ENCODE data around the gene SYNPO2. TPM values are rescaled to one million over a fixed set of nuclear protein-coding genes. Genes with fewer than 3 reads are reported as not detected.

Gene SYNPO2
- total RNA-seq, 6 experiments from 2014 or later: 2.7 to 11.2 (median 8.2) TPM

GRCh38 chr4:118968005-118968404 is 79.4 kb downstream of the SYNPO2 start:
- H3K9me3 ChIP-seq: no peaks in the 10 kb centered on the region

GRCh38 chr4:118968813-118969212 is 80.2 kb downstream of the SYNPO2 start:
- DNase-seq: no peak

More at GRCh38 chr4:118968005-118968404, 79.4 kb downstream of the SYNPO2 start:
- Histone ChIP-seq H3K27me3 (no peaks in the 10 kb centered on the region), H3K36me3 (no peaks in the 10 kb centered on the region), H3K27ac (peak overlapping the region in 2 of 3 donors; percentile 53 to 54), H3K4me1 (peaks cover 0 to 9% (median 2%) of the 10 kb centered on the region in 4 donors), H3K4me3 (no peak overlapping the region)
- ATAC-seq: peak; percentile 73 to 81 (median 77)
- intact Hi-C loops (cut with DNase I): no loop called here
- WGBS (ENCODE audit: insufficient coverage, low coverage, low lambda C conversion rate, missing lambda C conversion rate): 9% methylated on average over 1 of the region's 1 CpG
- no peak for TF ChIP-seq CTCF (IDR thresholded peaks at IDR 0.05)
- no peak for TF ChIP-seq POLR2A (IDR thresholded peaks at IDR 0.05)
- DNase-seq: peak in 1 of 3 donors; percentile 48

DNA sequence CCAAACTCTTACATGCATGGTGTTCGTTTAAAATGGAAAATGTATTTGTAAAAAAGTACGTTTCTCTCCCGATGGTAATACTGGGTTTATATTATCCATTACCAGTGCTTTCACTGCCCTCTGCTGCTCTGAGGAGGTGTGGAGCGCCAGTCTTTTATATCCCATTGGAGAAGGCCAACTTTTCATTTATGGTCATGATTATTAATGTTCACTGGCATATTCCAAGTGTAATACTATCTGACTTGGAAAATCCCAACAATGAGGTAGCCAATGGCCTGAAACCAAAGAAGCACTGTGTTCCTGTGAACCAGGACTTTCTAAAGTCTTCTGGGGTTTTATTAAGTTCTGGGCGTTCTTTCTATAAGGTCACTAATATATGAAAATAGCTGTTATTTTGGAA is 80.7 kb downstream of the SYNPO2 start:
- Histone ChIP-seq H3K36me3 (no peaks in the 10 kb centered on the region), H3K4me3 (peak overlapping the region in 2 of 3 donors; percentile 19 to 34), H3K9me3 (no peaks in the 10 kb centered on the region), H3K4me1 (peaks cover 0 to 9% (median 2%) of the 10 kb centered on the region in 4 donors), H3K27ac (peak overlapping the region in 2 of 3 donors; percentile 53 to 54), H3K27me3 (no peaks in the 10 kb centered on the region)
- ATAC-seq (peak; percentile 86 to 92 (median 87)), DNase-seq (peak in 1 of 3 donors; percentile 54)
- WGBS (ENCODE audit: insufficient coverage, low coverage, low lambda C conversion rate, missing lambda C conversion rate): 11% methylated on average over 5 of the region's 5 CpGs
- TF ChIP-seq POLR2A (IDR thresholded peaks at IDR 0.05) (no peak), CTCF (IDR thresholded peaks at IDR 0.05) (peak; percentile 62 to 69 (median 65))
- intact Hi-C loops (cut with DNase I): no loop called here

More at GRCh38 chr4:118968813-118969212, 80.2 kb downstream of the SYNPO2 start:
- H3K9me3 ChIP-seq: no peaks in the 10 kb centered on the region
- peak overlapping the region in 2 of 3 donors; percentile 53 to 54 for H3K27ac ChIP-seq
- no peak for TF ChIP-seq POLR2A (IDR thresholded peaks at IDR 0.05)
- no peak for TF ChIP-seq CTCF (IDR thresholded peaks at IDR 0.05)
- 5% methylated on average over 6 of the region's 6 CpGs for WGBS (ENCODE audit: insufficient coverage, low coverage, low lambda C conversion rate, missing lambda C conversion rate)
- peaks cover 0 to 9% (median 2%) of the 10 kb centered on the region in 4 donors for H3K4me1 ChIP-seq
- H3K27me3 ChIP-seq: no peaks in the 10 kb centered on the region
- H3K4me3 ChIP-seq: peak overlapping the region in 2 of 3 donors; percentile 19 to 34
- intact Hi-C loops (cut with DNase I): no loop called here
- H3K36me3 ChIP-seq: no peaks in the 10 kb centered on the region
- peak; percentile 56 to 63 (median 60) for ATAC-seq

DNA sequence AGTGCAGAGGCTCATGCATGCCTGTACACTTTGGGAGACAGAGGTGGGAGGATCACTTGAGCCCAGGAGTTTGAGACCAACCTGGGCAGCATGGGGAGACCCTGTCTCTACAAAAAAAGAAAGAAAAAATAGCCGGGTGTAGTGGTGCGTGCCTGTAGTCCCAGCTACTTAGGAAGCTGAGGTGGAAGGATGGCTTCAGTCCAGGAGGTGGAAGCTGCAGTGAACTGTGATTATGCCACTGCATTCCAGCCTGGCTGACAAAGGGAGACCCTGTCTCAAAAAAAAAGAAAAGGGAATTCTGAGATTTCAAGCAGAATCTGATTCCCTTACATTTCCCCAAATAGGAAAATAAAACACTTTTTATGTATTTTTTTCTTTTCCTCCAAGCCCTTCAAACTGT is 83.5 kb downstream of the SYNPO2 start:
- WGBS (ENCODE audit: insufficient coverage, low coverage, low lambda C conversion rate, missing lambda C conversion rate): 42% methylated on average over 2 of the region's 2 CpGs
- H3K9me3 ChIP-seq: no peaks in the 10 kb centered on the region
- no peaks in the 10 kb centered on the region for H3K27me3 ChIP-seq
- H3K4me1 ChIP-seq: peaks cover 0 to 9% (median 2%) of the 10 kb centered on the region in 4 donors
- intact Hi-C loops (cut with DNase I): no loop called here
- no peak overlapping the region for H3K4me3 ChIP-seq
- TF ChIP-seq POLR2A (IDR thresholded peaks at IDR 0.05) (no peak), CTCF (IDR thresholded peaks at IDR 0.05) (no peak)
- ATAC-seq (no peak), DNase-seq (no peak)
- H3K36me3 ChIP-seq: no peaks in the 10 kb centered on the region
- no peak overlapping the region for H3K27ac ChIP-seq
